Astrocyte of the spinal cord (primary cell): Measurements from ENCODE around the gene UBE2U.

Source experiments
- DNase-seq: peaks from one replicate; pipeline ENCODE4 v3.0.0; 2011; ENCODE audit warnings: low read depth, low spot score
- H3K4me3 ChIP-seq: 2 replicates; pipeline ENCODE4 v1.5.1; 2011; ENCODE audit warnings: low read depth, mild to moderate bottlenecking, low read length, moderate library complexity
- CTCF ChIP-seq: IDR thresholded peaks from 2 replicates; pipeline ENCODE4 v1.5.1; 2012; ENCODE audit warnings: low read depth, mild to moderate bottlenecking, low read length, inconsistent platforms
- in situ Hi-C: cut with HindIII; loops from 2 replicates; pipeline ENCODE4 v1.10.0; 2017; ENCODE audit warnings: low sequenced_read_pairs

UBE2U gene

GRCh38 chr1:64266991-64267390 lies 63.6 kb downstream of the UBE2U start:
- H3K4me3 ChIP-seq: no peak overlapping the region
- in situ Hi-C loops: no loop called here
- no peak for TF ChIP-seq CTCF

GRCh38 chr1:64268653-64269557 lies 65.5 kb downstream of the UBE2U start:
- peak; percentile 67 for TF ChIP-seq CTCF
- H3K4me3 ChIP-seq: no peak overlapping the region
- peak; percentile 82 for DNase-seq
- in situ Hi-C loops: no loop called here

More at GRCh38 chr1:64266991-64267390, 63.6 kb downstream of the UBE2U start:
- no peak for DNase-seq

GRCh38 chr1:64269558-64269884 lies 66.1 kb downstream of the UBE2U start:
- no peak overlapping the region for H3K4me3 ChIP-seq

GRCh38 chr1:64280001-64280400 lies 76.6 kb downstream of the UBE2U start:
- in situ Hi-C loops: no loop called here
- no peak overlapping the region for H3K4me3 ChIP-seq
- DNase-seq: no peak
- TF ChIP-seq CTCF: no peak

More at GRCh38 chr1:64269558-64269884, 66.1 kb downstream of the UBE2U start:
- in situ Hi-C loops: no loop called here
- TF ChIP-seq CTCF: no peak
- DNase-seq: no peak

GRCh38 chr1:64282351-64282750 lies 78.9 kb downstream of the UBE2U start:
- no peak for TF ChIP-seq CTCF
- no peak overlapping the region for H3K4me3 ChIP-seq
- in situ Hi-C loops: no loop called here
- no peak for DNase-seq

GRCh38 chr1:64287071-64287470 lies 83.6 kb downstream of the UBE2U start:
- no peak for DNase-seq
- TF ChIP-seq CTCF: no peak
- in situ Hi-C loops: no loop called here
- no peak overlapping the region for H3K4me3 ChIP-seq
